ENCODE results near the gene UNC119B.

UNC119B gene

GRCh38 chr12:120690083-120690450, 20.2 kb upstream of the UNC119B start:
- peaks cover 59% of the 10 kb centered on the region for H3K4me1 ChIP-seq (ENCODE audit: insufficient read depth, low read length)
- H3K4me3 ChIP-seq (ENCODE audit: low read length), result no peak overlapping the region
- WGBS, result 88% methylated on average over 2 of the region's 2 CpGs
- no peak overlapping the region for H3K9ac ChIP-seq (ENCODE audit: low read depth, low read length)
- no peaks in the 10 kb centered on the region for H3K9me3 ChIP-seq (ENCODE audit: insufficient read depth, low read depth, low read length)
- peaks cover 17% of the 10 kb centered on the region for H3K36me3 ChIP-seq (ENCODE audit: insufficient read depth, low read length)
- H3K27ac ChIP-seq (ENCODE audit: low read depth, low read length), result no peak overlapping the region
- no peaks in the 10 kb centered on the region for H3K27me3 ChIP-seq (ENCODE audit: insufficient read depth, low read length)

DNA sequence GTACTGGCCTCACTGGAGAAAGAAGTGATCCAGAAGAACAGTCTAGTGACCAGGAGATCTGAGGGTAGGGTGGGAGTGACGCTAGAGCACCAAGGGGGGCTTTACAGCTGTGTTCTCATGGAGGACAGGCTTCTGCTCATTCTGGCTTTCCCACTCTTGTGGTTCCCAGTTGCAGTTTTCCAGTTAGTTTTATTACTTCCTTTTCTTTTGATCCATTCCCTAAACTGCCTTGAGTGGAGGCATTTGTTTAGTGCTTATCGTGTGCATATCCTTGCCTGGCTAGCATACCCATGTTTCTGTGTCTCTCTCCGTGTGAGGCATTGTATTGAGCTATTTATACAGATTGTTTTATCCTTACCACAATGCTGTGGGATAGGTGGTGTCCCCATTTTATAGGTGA, 19.3 kb upstream of the UNC119B start:
- Histone ChIP-seq H3K27ac (ENCODE audit: low read depth, low read length) (0 out of 2 replicates have a peak overlapping the region, but pooled peaks have one; percentile 5), H3K4me3 (ENCODE audit: low read length) (no peak overlapping the region), H3K36me3 (ENCODE audit: insufficient read depth, low read length) (peaks cover 26% of the 10 kb centered on the region), H3K9ac (ENCODE audit: low read depth, low read length) (no peak overlapping the region), H3K9me3 (ENCODE audit: insufficient read depth, low read depth, low read length) (no peaks in the 10 kb centered on the region), H3K27me3 (ENCODE audit: insufficient read depth, low read length) (no peaks in the 10 kb centered on the region), H3K4me1 (ENCODE audit: insufficient read depth, low read length) (peaks cover 59% of the 10 kb centered on the region)
- WGBS, result 69% methylated on average over 2 of the region's 3 CpGs

DNA sequence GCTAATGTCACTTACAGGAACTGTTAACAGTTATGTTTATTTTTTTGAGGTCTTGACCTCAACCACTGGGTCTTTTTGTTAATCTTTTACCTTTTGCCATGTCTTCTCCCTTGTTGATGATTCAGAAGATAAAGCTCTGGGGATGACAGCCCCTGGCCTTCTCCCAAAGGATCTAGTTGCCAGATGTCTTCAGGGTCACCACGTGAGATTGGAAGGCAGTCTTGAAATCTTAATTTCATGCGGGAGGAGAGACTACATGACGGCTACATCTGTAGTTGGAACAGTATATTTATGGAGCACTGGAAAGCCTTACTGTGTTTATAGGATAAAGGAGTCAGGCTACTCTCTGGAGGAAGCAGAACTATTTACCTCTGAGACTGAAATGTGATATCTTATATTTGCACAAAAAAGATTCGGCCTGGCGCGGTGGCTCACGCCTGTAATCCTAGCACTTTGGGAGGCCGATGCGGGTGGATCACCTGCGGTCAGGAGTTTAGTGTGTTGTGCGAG, 17.7 kb upstream of the UNC119B start:
- H3K4me1 ChIP-seq (ENCODE audit: insufficient read depth, low read length), result peaks cover 59% of the 10 kb centered on the region
- peak overlapping the region; percentile 75 for H3K27ac ChIP-seq (ENCODE audit: low read depth, low read length)

GRCh38 chr12:120693848-120694247, 16.4 kb upstream of the UNC119B start:
- 42% methylated on average over 4 of the region's 4 CpGs for WGBS
- H3K9ac ChIP-seq (ENCODE audit: low read depth, low read length), result peak overlapping the region; percentile 33
- H3K27me3 ChIP-seq (ENCODE audit: insufficient read depth, low read length), result no peaks in the 10 kb centered on the region
- peak overlapping the region; percentile 19; the same call in 1 of the 2 replicates for H3K4me3 ChIP-seq (ENCODE audit: low read length)
- peaks cover 53% of the 10 kb centered on the region for H3K4me1 ChIP-seq (ENCODE audit: insufficient read depth, low read length)
- peaks cover 54% of the 10 kb centered on the region for H3K36me3 ChIP-seq (ENCODE audit: insufficient read depth, low read length)
- peak overlapping the region; percentile 75 for H3K27ac ChIP-seq (ENCODE audit: low read depth, low read length)
- H3K9me3 ChIP-seq (ENCODE audit: insufficient read depth, low read depth, low read length), result no peaks in the 10 kb centered on the region

More for the DNA sequence above, 17.7 kb upstream of the UNC119B start:
- Histone ChIP-seq H3K4me3 (ENCODE audit: low read length) (peak overlapping the region; percentile 20), H3K9me3 (ENCODE audit: insufficient read depth, low read depth, low read length) (no peaks in the 10 kb centered on the region), H3K27me3 (ENCODE audit: insufficient read depth, low read length) (no peaks in the 10 kb centered on the region), H3K36me3 (ENCODE audit: insufficient read depth, low read length) (peaks cover 42% of the 10 kb centered on the region), H3K9ac (ENCODE audit: low read depth, low read length) (no peak overlapping the region)
- 87% methylated on average over 10 of the region's 11 CpGs for WGBS

DNA sequence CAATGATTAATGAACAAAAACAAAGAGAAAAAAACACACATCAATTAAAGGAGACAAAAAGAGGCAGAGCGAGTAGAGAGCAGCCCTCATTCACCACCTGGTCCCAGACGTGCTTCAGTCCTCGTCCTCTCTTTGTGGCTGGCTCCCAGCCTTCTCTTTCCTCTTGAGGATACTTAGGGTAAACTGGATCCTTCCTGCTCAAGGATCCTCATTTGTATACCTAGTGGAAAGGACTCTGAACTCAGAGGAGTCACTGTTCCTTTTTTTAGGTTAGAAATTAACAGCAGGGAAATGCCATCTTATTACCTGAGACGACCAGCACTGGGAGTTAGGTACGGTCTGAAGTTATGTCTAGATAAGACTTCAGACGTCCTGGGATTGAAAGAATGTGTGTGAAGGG, 13.6 kb upstream of the UNC119B start:
- Histone ChIP-seq H3K9ac (ENCODE audit: low read depth, low read length) (no peak overlapping the region), H3K4me3 (ENCODE audit: low read length) (no peak overlapping the region), H3K27ac (ENCODE audit: low read depth, low read length) (no peak overlapping the region), H3K27me3 (ENCODE audit: insufficient read depth, low read length) (no peaks in the 10 kb centered on the region), H3K36me3 (ENCODE audit: insufficient read depth, low read length) (peaks cover 82% of the 10 kb centered on the region), H3K4me1 (ENCODE audit: insufficient read depth, low read length) (peaks cover 26% of the 10 kb centered on the region), H3K9me3 (ENCODE audit: insufficient read depth, low read depth, low read length) (no peaks in the 10 kb centered on the region)
- WGBS, result 92% methylated on average over 6 of the region's 6 CpGs

- no peaks in the 10 kb centered on the region for H3K27me3 ChIP-seq (ENCODE audit: insufficient read depth, low read length)
- 100% methylated on average over 1 of the region's 1 CpG for WGBS
- H3K9me3 ChIP-seq (ENCODE audit: insufficient read depth, low read depth, low read length), result no peaks in the 10 kb centered on the region
These were observed 12.9 kb upstream of the UNC119B start for GRCh38 chr12:120697344-120697743.

GRCh38 chr12:120698665-120699064, 11.6 kb upstream of the UNC119B start:
- WGBS, result 92% methylated on average over 2 of the region's 3 CpGs
- no peaks in the 10 kb centered on the region for H3K9me3 ChIP-seq (ENCODE audit: insufficient read depth, low read depth, low read length)
- H3K9ac ChIP-seq (ENCODE audit: low read depth, low read length), result no peak overlapping the region
- no peaks in the 10 kb centered on the region for H3K27me3 ChIP-seq (ENCODE audit: insufficient read depth, low read length)
- no peak overlapping the region for H3K27ac ChIP-seq (ENCODE audit: low read depth, low read length)
- H3K4me3 ChIP-seq (ENCODE audit: low read length), result no peak overlapping the region
- peaks cover 96% of the 10 kb centered on the region for H3K36me3 ChIP-seq (ENCODE audit: insufficient read depth, low read length)
- peaks cover 8% of the 10 kb centered on the region; the same call in 1 of the 2 replicates for H3K4me1 ChIP-seq (ENCODE audit: insufficient read depth, low read length)

More at GRCh38 chr12:120697344-120697743, 12.9 kb upstream of the UNC119B start:
- H3K4me1 ChIP-seq (ENCODE audit: insufficient read depth, low read length), result peaks cover 21% of the 10 kb centered on the region
- no peak overlapping the region for H3K27ac ChIP-seq (ENCODE audit: low read depth, low read length)
- no peak overlapping the region for H3K4me3 ChIP-seq (ENCODE audit: low read length)
- H3K36me3 ChIP-seq (ENCODE audit: insufficient read depth, low read length), result peaks cover 89% of the 10 kb centered on the region
- H3K9ac ChIP-seq (ENCODE audit: low read depth, low read length), result no peak overlapping the region

GRCh38 chr12:120699553-120699952, 10.7 kb upstream of the UNC119B start:
- no peak overlapping the region for H3K27ac ChIP-seq (ENCODE audit: low read depth, low read length)
- H3K9ac ChIP-seq (ENCODE audit: low read depth, low read length), result no peak overlapping the region
- H3K27me3 ChIP-seq (ENCODE audit: insufficient read depth, low read length), result no peaks in the 10 kb centered on the region
- no peak overlapping the region for H3K4me3 ChIP-seq (ENCODE audit: low read length)
- 93% methylated on average over 7 of the region's 7 CpGs for WGBS
- peaks cover 95% of the 10 kb centered on the region for H3K36me3 ChIP-seq (ENCODE audit: insufficient read depth, low read length)
- no peaks in the 10 kb centered on the region for H3K9me3 ChIP-seq (ENCODE audit: insufficient read depth, low read depth, low read length)
- H3K4me1 ChIP-seq (ENCODE audit: insufficient read depth, low read length), result peaks cover under 1% of the 10 kb centered on the region; the same call in 1 of the 2 replicates

DNA sequence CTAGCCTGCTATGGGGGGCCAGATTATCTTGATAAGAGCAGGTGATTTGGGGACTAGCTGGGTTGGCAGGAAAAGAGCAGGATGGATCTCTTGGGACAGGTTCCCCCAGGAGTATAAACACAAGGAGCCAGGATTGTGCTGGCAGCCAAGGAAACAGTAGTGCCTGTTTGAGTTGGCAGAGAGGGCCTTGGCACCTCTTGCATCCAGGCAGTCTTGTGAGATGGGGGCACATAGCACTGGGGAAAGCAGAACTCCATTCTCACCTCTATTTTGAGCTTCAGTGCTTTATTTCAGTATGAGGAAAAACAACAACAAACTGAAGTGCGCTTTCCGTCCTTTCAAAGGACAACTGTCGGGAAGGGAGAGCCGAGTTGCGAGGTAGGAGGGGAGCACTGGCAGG, 9.4 kb upstream of the UNC119B start:
- no peaks in the 10 kb centered on the region for H3K4me1 ChIP-seq (ENCODE audit: insufficient read depth, low read length)
- no peak overlapping the region for H3K27ac ChIP-seq (ENCODE audit: low read depth, low read length)
- no peaks in the 10 kb centered on the region for H3K27me3 ChIP-seq (ENCODE audit: insufficient read depth, low read length)
- H3K9ac ChIP-seq (ENCODE audit: low read depth, low read length), result no peak overlapping the region
- peaks cover 87% of the 10 kb centered on the region for H3K36me3 ChIP-seq (ENCODE audit: insufficient read depth, low read length)
- H3K9me3 ChIP-seq (ENCODE audit: insufficient read depth, low read depth, low read length), result no peaks in the 10 kb centered on the region
- WGBS, result 98% methylated on average over 5 of the region's 5 CpGs
- no peak overlapping the region for H3K4me3 ChIP-seq (ENCODE audit: low read length)

DNA sequence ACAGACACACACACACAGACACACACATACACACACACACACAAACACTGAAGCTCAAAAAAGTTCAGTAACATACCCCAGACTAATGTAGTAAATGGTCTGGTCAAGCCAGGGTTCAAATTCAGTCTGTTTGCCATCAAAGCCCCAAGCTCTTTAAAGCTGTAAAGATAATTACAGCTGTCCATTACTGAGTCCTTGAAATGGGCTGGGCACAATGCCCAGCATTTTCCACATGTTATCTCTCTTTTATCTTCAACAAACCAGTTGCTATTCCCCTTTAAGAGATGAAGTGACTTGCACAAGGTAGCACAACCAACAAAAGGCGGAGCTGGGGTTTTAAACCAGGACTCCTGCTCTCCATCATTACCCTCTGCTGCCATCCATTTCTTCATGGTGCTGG, 7.6 kb upstream of the UNC119B start:
- H3K36me3 ChIP-seq (ENCODE audit: insufficient read depth, low read length), result peaks cover 69% of the 10 kb centered on the region
- WGBS, result 95% methylated on average over 1 of the region's 1 CpG

GRCh38 chr12:120703311-120703942, 6.8 kb upstream of the UNC119B start:
- Histone ChIP-seq H3K9me3 (ENCODE audit: insufficient read depth, low read depth, low read length) (no peaks in the 10 kb centered on the region), H3K9ac (ENCODE audit: low read depth, low read length) (no peak overlapping the region), H3K27me3 (ENCODE audit: insufficient read depth, low read length) (no peaks in the 10 kb centered on the region), H3K4me3 (ENCODE audit: low read length) (no peak overlapping the region), H3K36me3 (ENCODE audit: insufficient read depth, low read length) (peaks cover 61% of the 10 kb centered on the region), H3K4me1 (ENCODE audit: insufficient read depth, low read length) (no peaks in the 10 kb centered on the region), H3K27ac (ENCODE audit: low read depth, low read length) (no peak overlapping the region)
- WGBS, result 84% methylated on average over 11 of the region's 11 CpGs

More for the DNA sequence above, 7.6 kb upstream of the UNC119B start:
- no peak overlapping the region for H3K27ac ChIP-seq (ENCODE audit: low read depth, low read length)
- H3K4me3 ChIP-seq (ENCODE audit: low read length), result no peak overlapping the region
- no peaks in the 10 kb centered on the region for H3K4me1 ChIP-seq (ENCODE audit: insufficient read depth, low read length)
- no peak overlapping the region for H3K9ac ChIP-seq (ENCODE audit: low read depth, low read length)
- H3K27me3 ChIP-seq (ENCODE audit: insufficient read depth, low read length), result no peaks in the 10 kb centered on the region
- no peaks in the 10 kb centered on the region for H3K9me3 ChIP-seq (ENCODE audit: insufficient read depth, low read depth, low read length)

Measured in HUES64 (cell line).